HG03139 (cell line): ENCODE results near the gene HPS5.

ENCODE experiments used
- ATAC-seq: cut with Tn5 transposase; IDR thresholded peaks from one replicate; pipeline ENCODE4 v1.9.1; 2021; ENCODE audit not compliant: unreplicated experiment

The HPS5 gene

DNA sequence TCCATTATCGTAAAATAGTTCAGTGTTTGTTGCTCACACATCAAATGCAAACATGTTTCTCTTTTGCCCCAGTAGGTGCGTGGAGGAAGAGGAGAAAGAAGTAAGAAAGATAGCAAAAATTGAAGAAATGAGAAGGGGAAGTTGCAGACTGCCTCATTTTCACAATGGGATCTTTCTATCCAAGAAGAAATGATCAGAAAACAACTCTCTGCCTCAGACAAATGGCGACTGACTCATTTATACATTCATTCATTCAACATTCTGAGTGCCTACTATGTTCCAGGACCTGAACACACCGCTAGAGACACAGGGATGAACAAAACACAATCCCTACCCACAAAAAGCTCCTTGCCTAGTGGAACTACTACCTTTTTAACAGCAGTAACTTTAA is 367 bp downstream of the HPS5 start:
- ATAC-seq, result no peak

DNA sequence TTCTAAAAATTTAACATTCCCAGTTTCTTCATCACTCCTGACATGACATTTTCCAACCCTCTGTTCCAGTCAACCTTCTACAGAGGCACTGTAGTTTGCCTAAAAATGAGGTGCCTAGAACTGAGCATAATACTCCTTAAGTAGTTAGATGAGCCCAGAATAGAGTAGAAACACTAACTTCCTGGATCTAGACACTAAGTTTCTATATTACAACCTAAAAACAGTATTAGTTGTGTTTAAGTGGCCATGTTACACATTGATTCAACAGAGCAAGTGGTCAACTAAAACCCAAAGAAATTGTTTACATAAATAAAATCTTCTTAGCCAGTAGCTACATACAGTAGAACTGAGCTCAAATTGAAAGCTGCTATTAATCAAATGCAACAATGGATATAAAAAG is 1.3 kb downstream of the HPS5 start:
- ATAC-seq, result no peak

DNA sequence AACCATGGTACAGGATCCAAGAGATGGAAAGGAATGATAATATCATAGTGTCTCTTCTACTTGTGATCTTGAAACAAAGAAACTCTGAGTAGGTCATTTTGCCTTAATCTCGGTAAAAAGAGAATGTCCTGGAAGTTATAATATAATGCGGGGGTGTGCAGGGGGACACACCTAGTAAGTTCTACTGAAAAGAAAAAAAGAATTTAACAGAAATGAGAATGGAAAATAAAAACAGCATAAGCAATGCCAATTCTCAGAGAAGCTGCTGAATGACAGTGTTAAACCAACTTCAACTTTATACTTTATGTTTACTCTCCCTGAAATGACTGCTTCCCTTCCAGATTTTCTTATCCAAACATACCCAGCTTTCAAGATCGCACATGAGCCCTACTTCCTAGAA is 2.0 kb downstream of the HPS5 start:
- no peak for ATAC-seq

DNA sequence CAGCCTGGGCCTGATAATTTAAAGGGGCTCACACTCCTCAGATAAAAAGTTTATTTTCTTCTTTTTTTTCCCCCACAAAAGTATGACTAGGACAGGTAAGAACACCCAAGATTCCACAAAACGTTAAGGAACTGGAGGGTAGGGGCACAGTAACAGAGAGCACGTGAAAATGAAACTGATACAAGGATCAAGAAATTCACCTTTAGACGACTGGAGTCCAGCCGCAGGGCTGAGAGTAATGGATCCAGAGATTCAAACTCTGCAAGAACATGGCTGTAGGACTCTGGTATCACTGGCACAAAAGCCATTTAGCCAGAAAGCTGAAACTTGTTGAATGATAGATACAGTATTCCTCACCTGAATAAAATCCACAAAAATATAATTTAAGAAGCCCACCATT is 4.4 kb downstream of the HPS5 start:
- no peak for ATAC-seq

- ATAC-seq, result no peak
These were observed 6.0 kb downstream of the HPS5 start for GRCh38 chr11:18315893-18316292.

GRCh38 chr11:18314784-18315523 is 7.0 kb downstream of the HPS5 start:
- no peak for ATAC-seq

GRCh38 chr11:18313965-18314763 is 7.8 kb downstream of the HPS5 start:
- ATAC-seq, result no peak

GRCh38 chr11:18312663-18313420 is 9.1 kb downstream of the HPS5 start:
- no peak for ATAC-seq

- ATAC-seq, result no peak
These were observed 9.9 kb downstream of the HPS5 start for GRCh38 chr11:18312012-18312411.

GRCh38 chr11:18310800-18311340 is 11.1 kb downstream of the HPS5 start:
- ATAC-seq, result no peak

DNA sequence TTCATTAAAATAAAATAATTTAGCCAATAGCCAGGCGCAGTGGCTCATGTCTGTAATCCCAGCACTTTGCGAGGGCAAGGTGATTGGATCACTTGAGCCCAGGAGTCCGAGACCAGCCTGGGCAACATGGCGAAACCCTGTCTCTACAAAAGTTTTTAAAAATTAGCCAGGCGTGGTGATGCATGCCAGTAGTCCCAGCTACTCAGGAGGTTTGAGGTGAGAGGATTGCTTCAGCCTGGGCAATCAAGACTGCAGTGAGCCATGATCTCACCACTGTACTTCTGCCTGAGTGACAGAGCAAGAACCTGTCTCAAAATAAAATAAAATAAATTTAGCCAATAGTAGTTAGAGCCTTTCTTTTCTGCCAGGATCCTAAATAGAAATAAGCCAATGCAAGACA is 12.2 kb downstream of the HPS5 start:
- ATAC-seq, result no peak

DNA sequence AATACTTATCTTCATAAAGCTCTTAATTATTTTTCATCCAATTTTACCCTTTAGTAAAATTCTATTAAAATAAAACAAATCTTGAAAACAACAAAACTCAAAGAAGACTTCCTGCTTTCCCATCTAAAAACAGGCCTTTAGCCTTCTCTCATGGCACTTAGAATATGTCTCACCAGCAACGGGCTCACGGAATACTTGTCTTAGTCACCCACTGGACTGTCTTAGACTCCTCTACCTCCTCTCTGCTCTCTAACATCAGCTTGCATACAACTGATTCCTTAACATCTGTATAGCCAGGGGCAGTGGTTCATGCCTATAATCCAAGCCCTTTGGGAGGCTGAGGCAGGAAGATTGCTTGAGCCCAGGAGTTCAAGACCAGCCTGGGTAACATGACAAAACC is 13.7 kb downstream of the HPS5 start:
- ATAC-seq, result no peak

DNA sequence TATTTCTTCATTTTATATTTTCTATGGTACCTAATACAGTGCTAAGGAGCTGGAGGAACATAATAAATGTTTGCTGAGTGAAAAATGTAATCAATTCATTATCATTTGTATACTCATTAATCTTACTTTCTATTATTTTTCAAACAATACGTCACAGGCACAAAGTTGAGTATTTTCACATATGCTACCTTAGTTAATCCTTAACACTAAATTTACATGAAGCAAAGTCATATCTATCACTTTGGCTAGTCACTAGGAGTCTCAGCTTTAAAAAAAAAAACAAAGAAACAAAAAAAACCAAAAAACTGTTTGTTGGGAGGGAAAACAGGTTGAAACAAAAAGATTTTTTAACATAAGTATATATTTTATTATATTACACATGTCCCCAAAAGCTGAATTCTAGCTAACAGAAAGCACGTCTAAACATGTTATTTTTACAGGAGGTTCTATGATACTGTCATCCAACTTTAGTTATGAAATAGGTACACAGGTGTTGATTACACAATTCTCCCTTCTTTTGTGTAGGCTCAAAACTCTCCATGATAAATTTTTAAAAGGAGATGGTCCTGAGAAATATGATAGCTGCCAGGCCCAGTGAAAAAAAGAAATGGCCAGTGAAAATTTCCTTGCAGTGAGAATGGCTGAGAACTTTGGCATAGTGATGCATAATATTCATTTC is 14.3 kb downstream of the HPS5 start:
- no peak for ATAC-seq

DNA sequence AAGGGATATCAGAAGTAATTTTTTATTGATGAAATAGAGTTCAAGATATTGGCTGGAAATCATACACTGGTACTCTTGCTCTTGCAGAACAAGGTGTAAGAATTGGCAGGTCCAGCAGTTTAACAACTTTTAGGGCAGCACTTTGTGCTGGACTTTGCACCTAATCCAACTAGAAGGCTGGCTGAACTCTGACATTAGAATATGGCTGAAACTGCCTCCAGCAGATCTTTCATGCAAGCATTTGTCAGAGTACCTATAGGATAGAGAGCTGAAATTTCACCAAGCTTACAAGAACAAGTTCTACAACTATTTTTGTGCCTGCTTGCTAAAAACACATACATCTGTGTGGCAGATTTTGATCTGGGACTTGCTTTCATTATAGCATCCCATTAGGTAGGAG is 17.2 kb downstream of the HPS5 start:
- ATAC-seq, result no peak

DNA sequence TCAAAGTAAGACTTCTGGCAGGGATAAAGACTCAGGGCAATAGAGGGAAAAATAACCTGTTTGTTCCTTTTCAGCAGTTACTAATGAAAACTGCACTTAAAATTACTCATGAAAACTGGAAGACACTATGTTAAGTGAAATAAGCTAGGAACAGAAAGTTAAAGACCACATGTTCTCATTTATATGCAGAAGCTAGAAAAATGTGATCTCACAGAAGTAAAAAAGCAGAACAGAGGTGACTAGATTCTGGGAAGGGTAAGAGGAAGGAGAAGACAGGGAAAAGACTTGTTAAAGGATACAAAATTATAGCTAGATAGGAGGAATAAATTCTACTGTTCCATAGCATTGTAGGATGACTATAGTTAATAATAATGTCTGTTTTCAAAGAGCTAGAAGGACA is 22.2 kb downstream of the HPS5 start:
- no peak for ATAC-seq

DNA sequence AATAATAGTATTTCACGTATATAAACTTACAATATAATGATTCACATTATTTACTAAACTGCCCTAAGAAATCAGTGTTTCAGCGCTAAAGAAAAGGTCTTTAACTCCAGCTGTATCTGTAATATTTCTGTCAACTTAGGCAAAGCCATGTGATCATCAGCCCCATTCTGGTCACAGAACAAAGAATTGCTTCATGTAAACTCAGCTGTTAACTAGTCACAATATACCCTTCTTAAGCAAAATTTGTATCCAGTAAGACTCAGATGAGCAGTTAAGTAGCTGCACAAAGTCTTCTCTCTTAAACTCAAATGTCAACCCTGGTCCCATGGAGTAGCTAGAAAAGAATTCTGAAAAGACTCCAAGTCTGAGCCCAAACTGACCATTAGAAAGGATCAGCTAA is 26.6 kb downstream of the HPS5 start:
- no peak for ATAC-seq

DNA sequence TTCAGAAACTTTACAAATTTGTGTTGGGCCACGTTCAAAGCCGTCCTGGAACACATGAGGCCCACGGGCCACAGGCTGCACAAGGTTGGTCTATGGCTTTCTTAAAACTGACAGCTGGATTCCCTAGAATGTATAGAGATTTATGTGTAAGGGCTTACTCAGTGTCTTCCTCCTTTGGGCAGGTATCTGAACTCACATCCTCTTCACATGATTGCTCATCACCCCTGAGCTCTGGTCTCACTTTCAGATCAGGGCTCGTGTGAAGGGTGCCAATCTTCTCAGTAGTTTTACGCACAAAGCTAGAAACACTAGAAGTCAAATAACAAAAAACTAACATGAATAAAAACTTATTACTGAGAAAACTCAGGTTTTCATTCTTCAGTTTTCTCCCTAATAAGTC is 27.1 kb downstream of the HPS5 start:
- no peak for ATAC-seq

DNA sequence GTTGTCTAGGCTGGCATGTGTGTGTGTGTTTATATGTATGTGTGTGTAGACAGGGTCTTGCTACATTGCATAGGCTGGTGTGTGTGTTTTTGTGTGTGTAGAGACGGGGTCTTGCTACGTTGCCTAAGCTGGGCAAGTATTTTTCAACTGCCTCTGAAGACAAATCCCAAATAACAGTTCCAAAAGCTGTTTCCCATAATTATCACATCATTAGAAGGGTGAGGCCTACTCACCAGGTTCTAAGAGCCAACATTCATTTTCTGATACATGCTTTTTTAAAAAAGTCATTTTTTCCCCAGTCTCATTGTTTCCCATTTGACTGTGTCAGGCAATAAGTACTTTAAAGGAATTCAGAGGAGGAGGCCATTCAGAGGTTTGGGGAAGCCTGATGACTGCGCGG is 33.0 kb downstream of the HPS5 start:
- no peak for ATAC-seq

GRCh38 chr11:18285841-18286240 is 36.1 kb downstream of the HPS5 start:
- no peak for ATAC-seq

GRCh38 chr11:18282626-18283025 is 39.3 kb downstream of the HPS5 start:
- ATAC-seq, result no peak

DNA sequence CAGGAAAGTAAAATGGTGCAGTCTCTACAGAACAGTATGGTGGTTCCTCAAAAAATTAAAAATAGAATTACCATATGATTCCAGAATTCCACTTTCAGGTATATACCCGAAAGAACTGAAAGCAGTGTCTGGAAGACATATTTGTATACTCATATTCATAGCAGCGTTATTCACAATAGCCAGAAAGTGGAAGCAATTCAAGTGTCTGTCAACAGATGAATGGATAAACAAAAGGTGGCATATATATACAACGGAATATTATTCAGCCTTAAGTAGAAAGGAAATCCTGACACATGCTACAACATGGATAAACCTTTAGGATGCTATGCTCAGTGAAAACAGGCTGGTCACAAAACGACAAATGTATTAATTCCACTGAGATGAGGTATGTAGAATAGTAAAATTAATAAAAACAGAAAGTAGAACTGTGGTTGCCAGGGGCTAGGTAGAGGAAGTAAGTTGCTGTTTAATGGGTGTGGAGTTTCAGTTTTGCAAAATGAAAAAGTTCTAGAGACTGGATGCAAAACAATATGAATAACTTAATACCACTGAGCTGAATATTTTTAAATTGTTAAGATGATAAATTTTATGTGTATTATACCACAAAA is 41.4 kb downstream of the HPS5 start:
- peak; percentile 91 for ATAC-seq
